Natural killer cell (primary cell): ENCODE results near the gene NDUFS5. TPM values are rescaled to one million over a fixed set of nuclear protein-coding genes. Genes with fewer than 3 reads are reported as not detected.

Experiments used
- ATAC-seq, 3 donors: fragments of 150-1000 bp in 2 of 3; fragments of 200-7000 bp in 1 of 3; cut with Tn5 transposase; 1 replicate in 1 of 3; 2 replicates in 2 of 3; pipeline ENCODE4 v1.10.0; 2021; ENCODE audit warnings: mild to moderate bottlenecking in 2 of 3, moderate library complexity in 2 of 3
- DNase-seq, 2 donors: peaks; one replicate each; pipeline versions ENCODE4 v3.0.0 to v3.0.0-alpha.2; 2013 to 2021; ENCODE audit warnings: mixed read lengths in 1 of 2
- H3K27ac ChIP-seq: one replicate; pipeline ENCODE4 v1.5.1; 2013; ENCODE audit warnings: mild to moderate bottlenecking, low read length
- H3K27me3 ChIP-seq: one replicate; pipeline ENCODE4 v1.6.1; 2013; ENCODE audit warnings: low read length; ENCODE audit not compliant: control insufficient read depth, insufficient read depth
- H3K36me3 ChIP-seq: one replicate; pipeline ENCODE4 v1.6.1; 2013; ENCODE audit warnings: low read length; ENCODE audit not compliant: control insufficient read depth, insufficient read depth
- H3K4me1 ChIP-seq: one replicate; pipeline ENCODE4 v1.6.1; 2013; ENCODE audit warnings: low read length; ENCODE audit not compliant: control insufficient read depth, insufficient read depth
- H3K4me3 ChIP-seq: one replicate; pipeline ENCODE4 v1.5.1; 2013; ENCODE audit warnings: low read length
- H3K9me3 ChIP-seq: one replicate; pipeline ENCODE4 v1.6.1; 2013; ENCODE audit warnings: low read length; ENCODE audit not compliant: control insufficient read depth, insufficient read depth
- H3K27ac Mint-ChIP-seq, 2 donors: one replicate each; pipeline ENCODE4 v1.8.0; 2022; ENCODE audit warnings: mild to moderate bottlenecking in 2 of 2, mixed read lengths in 2 of 2, moderate library complexity in 1 of 2
- H3K27me3 Mint-ChIP-seq, 2 donors: one replicate each; pipeline ENCODE4 v1.8.0; 2022; ENCODE audit warnings: low read depth in 2 of 2, mixed read lengths in 2 of 2
- H3K36me3 Mint-ChIP-seq: one replicate; pipeline ENCODE4 v1.8.0; 2022; ENCODE audit warnings: mixed read lengths
- H3K4me1 Mint-ChIP-seq, 2 donors: one replicate each; pipeline ENCODE4 v1.8.0; 2022; ENCODE audit warnings: mixed read lengths in 2 of 2
- H3K4me3 Mint-ChIP-seq: one replicate; pipeline ENCODE4 v1.8.0; 2022; ENCODE audit warnings: mild to moderate bottlenecking, moderate library complexity, mixed read lengths
- H3K9me3 Mint-ChIP-seq, 2 donors: one replicate each; pipeline ENCODE4 v1.8.0; 2022; ENCODE audit warnings: mixed read lengths in 2 of 2
- CTCF ChIP-seq: fragments of 200-600 bp; IDR thresholded peaks from one replicate; pipeline ENCODE4 v1.8.0; 2022; ENCODE audit warnings: antibody characterized with exemption
- WGBS: methylation state at CpG from one replicate; pipeline ENCODE4 v1.1.7; 2013; ENCODE audit warnings: missing lambda C conversion rate; ENCODE audit not compliant: insufficient coverage; 5-methylcytosine and 5-hydroxymethylcytosine counted together
- intact Hi-C: fragments of 100-400 bp; cut with micrococcal nuclease; formaldehyde crosslinking; loops from one replicate; pipeline ENCODE4 v1.14.2; 2022
- total RNA-seq, 4 donors: library from RNA; stranded (reverse); fragments of 120-200 nt in 1 of 4; gene quantifications; one replicate each; pipeline versions ENCODE4 v1.2.3 to v1.2.4, GENCODE V29; 2013 to 2022

Gene NDUFS5
- total RNA-seq, 3 donors from 2014 or later (not counting 1 experiment from before 2014, with no cell fraction given) = 63.6 to 72.9 (median 71.1) TPM

DNA sequence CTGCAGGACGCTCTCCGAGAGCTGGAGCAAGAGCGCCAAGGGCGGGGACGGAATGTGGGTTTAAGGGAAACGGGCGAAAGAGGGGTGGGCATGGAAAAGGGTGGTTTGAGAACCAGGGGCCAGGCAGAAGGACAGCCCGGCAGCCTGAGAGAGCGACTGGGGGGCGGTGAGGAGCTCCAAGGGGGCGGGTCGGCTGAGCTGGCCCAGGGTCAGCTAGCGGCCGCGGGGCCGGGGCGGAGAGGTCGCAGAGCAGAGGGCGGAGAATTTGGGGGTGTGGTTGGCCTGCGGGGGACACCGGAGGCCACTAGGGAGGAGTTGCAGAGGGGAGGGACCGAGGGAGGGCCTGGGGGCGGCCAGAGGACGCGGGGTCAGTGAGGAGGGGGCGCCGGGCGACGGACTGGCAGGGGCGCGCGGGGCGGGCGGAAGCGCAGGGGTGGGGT, 54.7 kb downstream of the NDUFS5 start:
- Histone ChIP-seq H3K27me3 (peaks cover 18% of the 10 kb centered on the region), H3K4me3 (no peak overlapping the region), H3K4me1 (peaks cover 5% of the 10 kb centered on the region), H3K36me3 (no peaks in the 10 kb centered on the region), H3K9me3 (no peaks in the 10 kb centered on the region), H3K27ac (no peak overlapping the region)
- Mint-ChIP-seq H3K9me3 (no peaks in the 10 kb centered on the region), H3K4me1 (peaks cover 0 to 10% of the 10 kb centered on the region in 2 donors), H3K4me3 (peak overlapping the region; percentile 78), H3K27me3 (peaks cover 40 to 49% of the 10 kb centered on the region in 2 donors), H3K36me3 (no peaks in the 10 kb centered on the region), H3K27ac (peak overlapping the region in 1 of 2 donors; percentile 48)
- intact Hi-C loops = no loop called here
- DNase-seq (no peak), ATAC-seq (peak in 1 of 3 donors; percentile 24)
- TF ChIP-seq CTCF = no peak
- WGBS = 28% methylated on average over 23 of the region's 35 CpGs

- H3K27me3 ChIP-seq = peaks cover 18% of the 10 kb centered on the region
- H3K4me3 ChIP-seq = no peak overlapping the region
- DNase-seq (peak in 1 of 2 donors; percentile 43), ATAC-seq (peak in 2 of 3 donors; percentile 46 to 74)
- under 1% methylated on average over 102 of the region's 105 CpGs for WGBS
- Mint-ChIP-seq H3K27ac (no peak overlapping the region), H3K27me3 (peaks cover 44 to 49% of the 10 kb centered on the region in 2 donors), H3K36me3 (no peaks in the 10 kb centered on the region), H3K4me3 (no peak overlapping the region), H3K4me1 (peaks cover 0 to 10% of the 10 kb centered on the region in 2 donors), H3K9me3 (no peaks in the 10 kb centered on the region)
- intact Hi-C loops = no loop called here
- no peak overlapping the region for H3K27ac ChIP-seq
- H3K4me1 ChIP-seq = peaks cover 5% of the 10 kb centered on the region
- no peaks in the 10 kb centered on the region for H3K9me3 ChIP-seq
- no peaks in the 10 kb centered on the region for H3K36me3 ChIP-seq
- no peak for TF ChIP-seq CTCF
Observed at GRCh38 chr1:39081271-39082009, 55.3 kb downstream of the NDUFS5 start.

GRCh38 chr1:39082010-39082799, 56.1 kb downstream of the NDUFS5 start:
- no peak for TF ChIP-seq CTCF
- Histone ChIP-seq H3K4me3 (no peak overlapping the region), H3K4me1 (peaks cover 5% of the 10 kb centered on the region), H3K36me3 (no peaks in the 10 kb centered on the region), H3K9me3 (no peaks in the 10 kb centered on the region), H3K27me3 (peaks cover 18% of the 10 kb centered on the region), H3K27ac (no peak overlapping the region)
- Mint-ChIP-seq H3K27me3 (peaks cover 47 to 49% of the 10 kb centered on the region in 2 donors), H3K27ac (no peak overlapping the region), H3K4me3 (peak overlapping the region; percentile 79), H3K9me3 (no peaks in the 10 kb centered on the region), H3K36me3 (no peaks in the 10 kb centered on the region), H3K4me1 (peaks cover 0 to 10% of the 10 kb centered on the region in 2 donors)
- ATAC-seq (no peak), DNase-seq (no peak)
- 40% methylated on average over 28 of the region's 29 CpGs for WGBS
- intact Hi-C loops = no loop called here
